ENCODE results near the gene SELP.
A peak's percentile ranks its signal among the peaks of the same experiment; 100 is the strongest.

Gene SELP

GRCh38 chr1:169588785-169589485, 41.0 kb downstream of the SELP start:
- no peak for TF ChIP-seq ZBTB7A (IDR thresholded peaks at IDR 0.05; ENCODE audit: low read depth)
- TF ChIP-seq USF1 (IDR thresholded peaks at IDR 0.05): no peak
- no peak for TF ChIP-seq MAX (IDR thresholded peaks at IDR 0.05)
- TF ChIP-seq NFIC (IDR thresholded peaks at IDR 0.05): no peak
- no peak for TF ChIP-seq FOXM1 (IDR thresholded peaks at IDR 0.05; ENCODE audit: borderline replicate concordance, low read depth)
- no peak for TF ChIP-seq CEBPB (IDR thresholded peaks at IDR 0.05)
- no peak for TF ChIP-seq TEAD4 (IDR thresholded peaks at IDR 0.05)
- no peak for TF ChIP-seq TAF1 (IDR thresholded peaks at IDR 0.05; ENCODE audit: low read depth)
- no peak for TF ChIP-seq EP300 (IDR thresholded peaks at IDR 0.05; ENCODE audit: borderline replicate concordance)
- TF ChIP-seq EGR1 (IDR thresholded peaks at IDR 0.05): no peak
- no peak for TF ChIP-seq CREB1 (IDR thresholded peaks at IDR 0.05; ENCODE audit: low read depth)
- no peak for TF ChIP-seq YY1 (IDR thresholded peaks at IDR 0.05; ENCODE audit: low read depth)
- TF ChIP-seq TCF12 (IDR thresholded peaks at IDR 0.05; ENCODE audit: low read depth): no peak
- TF ChIP-seq RAD21 (IDR thresholded peaks at IDR 0.05; ENCODE audit: low read depth): no peak
- TF ChIP-seq REST (IDR thresholded peaks at IDR 0.05; ENCODE audit: low read depth): no peak

- TF ChIP-seq FOXM1 (IDR thresholded peaks at IDR 0.05; ENCODE audit: borderline replicate concordance, low read depth): no peak
- TF ChIP-seq NFIC (IDR thresholded peaks at IDR 0.05): no peak
- TF ChIP-seq EP300 (IDR thresholded peaks at IDR 0.05; ENCODE audit: borderline replicate concordance): no peak
- TF ChIP-seq EGR1 (IDR thresholded peaks at IDR 0.05): no peak
- TF ChIP-seq RAD21 (IDR thresholded peaks at IDR 0.05; ENCODE audit: low read depth): no peak
- TF ChIP-seq CEBPB (IDR thresholded peaks at IDR 0.05): no peak
- TF ChIP-seq TEAD4 (IDR thresholded peaks at IDR 0.05): no peak
- TF ChIP-seq TAF1 (IDR thresholded peaks at IDR 0.05; ENCODE audit: low read depth): no peak
- no peak for TF ChIP-seq USF1 (IDR thresholded peaks at IDR 0.05)
- TF ChIP-seq ZBTB7A (IDR thresholded peaks at IDR 0.05; ENCODE audit: low read depth): no peak
- TF ChIP-seq YY1 (IDR thresholded peaks at IDR 0.05; ENCODE audit: low read depth): no peak
- no peak for TF ChIP-seq CREB1 (IDR thresholded peaks at IDR 0.05; ENCODE audit: low read depth)
- no peak for TF ChIP-seq MAX (IDR thresholded peaks at IDR 0.05)
- TF ChIP-seq REST (IDR thresholded peaks at IDR 0.05; ENCODE audit: low read depth): no peak
- no peak for TF ChIP-seq TCF12 (IDR thresholded peaks at IDR 0.05; ENCODE audit: low read depth)
These were observed 41.8 kb downstream of the SELP start for GRCh38 chr1:169588112-169588511.

GRCh38 chr1:169586395-169587255, 43.3 kb downstream of the SELP start, which contains the start of gene F5:
TSS of gene F5 (minus strand) at chr1:169586481. CDS start at chr1:169586386, 95 bp downstream.
- TF ChIP-seq TEAD4 (IDR thresholded peaks at IDR 0.05) (no peak), CEBPB (IDR thresholded peaks at IDR 0.05) (no peak), FOXM1 (IDR thresholded peaks at IDR 0.05; ENCODE audit: borderline replicate concordance, low read depth) (no peak), TCF12 (IDR thresholded peaks at IDR 0.05; ENCODE audit: low read depth) (no peak), MAX (IDR thresholded peaks at IDR 0.05) (no peak), RAD21 (IDR thresholded peaks at IDR 0.05; ENCODE audit: low read depth) (peak; percentile 62), CREB1 (IDR thresholded peaks at IDR 0.05; ENCODE audit: low read depth) (no peak)

- no peak for TF ChIP-seq YY1 (IDR thresholded peaks at IDR 0.05; ENCODE audit: low read depth)
- no peak for TF ChIP-seq NFIC (IDR thresholded peaks at IDR 0.05)
- TF ChIP-seq FOXM1 (IDR thresholded peaks at IDR 0.05; ENCODE audit: borderline replicate concordance, low read depth): no peak
- no peak for TF ChIP-seq ZBTB7A (IDR thresholded peaks at IDR 0.05; ENCODE audit: low read depth)
- no peak for TF ChIP-seq MAX (IDR thresholded peaks at IDR 0.05)
- TF ChIP-seq CREB1 (IDR thresholded peaks at IDR 0.05; ENCODE audit: low read depth): no peak
- no peak for TF ChIP-seq TAF1 (IDR thresholded peaks at IDR 0.05; ENCODE audit: low read depth)
- TF ChIP-seq USF1 (IDR thresholded peaks at IDR 0.05): no peak
- no peak for TF ChIP-seq EGR1 (IDR thresholded peaks at IDR 0.05)
- TF ChIP-seq REST (IDR thresholded peaks at IDR 0.05; ENCODE audit: low read depth): no peak
- no peak for TF ChIP-seq TCF12 (IDR thresholded peaks at IDR 0.05; ENCODE audit: low read depth)
- TF ChIP-seq TEAD4 (IDR thresholded peaks at IDR 0.05): no peak
- TF ChIP-seq CEBPB (IDR thresholded peaks at IDR 0.05): no peak
These were observed 43.9 kb downstream of the SELP start for GRCh38 chr1:169586067-169586394.

All from Ishikawa (cell line).